GM23338 (cell line): ENCODE measurements around the gene MAPT. TPM values are rescaled to one million over a fixed set of nuclear protein-coding genes. Genes with fewer than 3 reads are reported as not detected.
"Not testable (repeated sequence)": the region's sequence is repeated elsewhere in the genome, so short reads cannot be mapped to it uniquely, and the experiment has no call there.

Source experiments
- ATAC-seq: fragments of 200-7000 bp; cut with Tn5 transposase; 3 replicates; pipeline ENCODE4 v1.9.1; 2020
- DNase-seq: peaks from one replicate; pipeline ENCODE4 v3.0.0-alpha.2; 2015; ENCODE audit warnings: low spot score
- H2AFZ ChIP-seq: fragments of 200-600 bp; sonication (generic); 2 replicates; pipeline ENCODE4 v1.8.0; 2016; ENCODE audit warnings: antibody characterized with exemption, mild to moderate bottlenecking, moderate library complexity
- H3F3A ChIP-seq: fragments of 200-600 bp; sonication (generic); replicated peaks from 2 replicates; pipeline ENCODE4 v1.8.0; 2017; ENCODE audit warnings: antibody characterized with exemption, mixed run types, low read depth
- H3K27ac ChIP-seq: fragments of 200-600 bp; sonication (generic); 2 replicates; pipeline ENCODE4 v1.6.1; 2016; ENCODE audit warnings: low read depth
- H3K27me3 ChIP-seq: fragments of 200-600 bp; sonication (generic); 2 replicates; pipeline ENCODE4 v1.8.0; 2016; ENCODE audit warnings: mild to moderate bottlenecking, mixed run types, moderate library complexity; ENCODE audit not compliant: insufficient read depth
- H3K36me3 ChIP-seq: fragments of 200-600 bp; sonication (generic); 2 replicates; pipeline ENCODE4 v1.8.0; 2016; ENCODE audit warnings: mild to moderate bottlenecking; ENCODE audit not compliant: insufficient read depth
- H3K4me1 ChIP-seq: fragments of 200-600 bp; sonication (generic); 2 replicates; pipeline ENCODE4 v1.8.0; 2016; ENCODE audit warnings: mild to moderate bottlenecking, moderate library complexity; ENCODE audit not compliant: insufficient read depth
- H3K4me2 ChIP-seq: fragments of 200-600 bp; sonication (generic); 2 replicates; pipeline ENCODE4 v1.7.1; 2017; ENCODE audit warnings: mixed run types
- H3K4me3 ChIP-seq: fragments of 200-600 bp; sonication (generic); 2 replicates; pipeline ENCODE4 v1.6.1; 2016; ENCODE audit warnings: mixed run types
- H3K79me2 ChIP-seq: fragments of 200-600 bp; sonication (generic); replicated peaks from 2 replicates; pipeline ENCODE4 v1.8.0; 2017; ENCODE audit warnings: mild to moderate bottlenecking; ENCODE audit not compliant: insufficient read depth
- H3K9me2 ChIP-seq: fragments of 200-600 bp; sonication (generic); 2 replicates; pipeline ENCODE4 v1.8.0; 2017; ENCODE audit not compliant: insufficient read depth
- H4K20me1 ChIP-seq: fragments of 200-600 bp; sonication (generic); replicated peaks from 2 replicates; pipeline ENCODE4 v1.8.0; 2017; ENCODE audit warnings: mild to moderate bottlenecking; ENCODE audit not compliant: insufficient read depth
- H3K27ac Mint-ChIP-seq: 2 replicates; pipeline ENCODE4 v1.8.0; 2020; ENCODE audit warnings: inconsistent platforms, mild to moderate bottlenecking, moderate library complexity, mixed read lengths
- H3K27me3 Mint-ChIP-seq: 3 replicates; pipeline ENCODE4 v1.8.0; 2022; ENCODE audit warnings: low read depth, mild to moderate bottlenecking, moderate library complexity, mixed read lengths, inconsistent platforms; ENCODE audit not compliant: insufficient read depth, poor library complexity
- H3K36me3 Mint-ChIP-seq: 3 replicates; pipeline ENCODE4 v1.8.0; 2021; ENCODE audit warnings: low read depth, mild to moderate bottlenecking, inconsistent platforms, moderate library complexity, mixed read lengths
- H3K4me1 Mint-ChIP-seq: 3 replicates; pipeline ENCODE4 v1.8.0; 2020; ENCODE audit warnings: mild to moderate bottlenecking, inconsistent platforms, mixed read lengths
- H3K4me3 Mint-ChIP-seq: 3 replicates; pipeline ENCODE4 v1.8.0; 2021; ENCODE audit warnings: moderate library complexity, mild to moderate bottlenecking, inconsistent platforms, mixed read lengths
- H3K9me3 Mint-ChIP-seq: 3 replicates; pipeline ENCODE4 v1.8.0; 2020; ENCODE audit warnings: moderate library complexity, mild to moderate bottlenecking, inconsistent platforms, mixed read lengths
- CREB1 ChIP-seq: fragments of 250-450 bp; sonication (Bioruptor Pico); IDR thresholded peaks from 2 replicates; pipeline ENCODE4 v1.5.0; 2020; ENCODE audit warnings: low read depth, mild to moderate bottlenecking, moderate library complexity
- ZNF114 ChIP-seq: fragments of 250-450 bp; sonication (Bioruptor Pico); IDR thresholded peaks from 2 replicates; pipeline ENCODE4 v1.5.0; 2020; ENCODE audit warnings: mild to moderate bottlenecking, moderate library complexity
- polyA plus RNA-seq: library from polyadenylated mRNA; unstranded; fragments of >200 nt; fragmentation: Nextera tagmentation; extraction: Ambion mirVana; gene quantifications from 2 replicates; pipeline ENCODE4 v1.2.1, GENCODE V29; 2016
- total RNA-seq: library from RNA; depleted of rRNA; stranded (reverse); fragments of >200 nt; shearing (Covaris generic); gene quantifications from 2 replicates; pipeline ENCODE4 v1.2.3, GENCODE V29; 2014
- TF ChIP-seq, protein P1 (sequence below): IDR thresholded peaks from one replicate; pipeline ENCODE4 v1.6.1; 2018; ENCODE audit warnings: antibody characterized with exemption; ENCODE audit not compliant: unreplicated experiment
- TF ChIP-seq, protein P2 (sequence below): fragments of 250-450 bp; sonication (Bioruptor Pico); IDR thresholded peaks from 2 replicates; pipeline ENCODE4 v1.5.0; 2020; ENCODE audit warnings: mild to moderate bottlenecking, moderate library complexity

MAPT gene
- total and polyA plus RNA-seq, 2 experiments from 2014 or later = 1.1 to 2.1 TPM

DNA sequence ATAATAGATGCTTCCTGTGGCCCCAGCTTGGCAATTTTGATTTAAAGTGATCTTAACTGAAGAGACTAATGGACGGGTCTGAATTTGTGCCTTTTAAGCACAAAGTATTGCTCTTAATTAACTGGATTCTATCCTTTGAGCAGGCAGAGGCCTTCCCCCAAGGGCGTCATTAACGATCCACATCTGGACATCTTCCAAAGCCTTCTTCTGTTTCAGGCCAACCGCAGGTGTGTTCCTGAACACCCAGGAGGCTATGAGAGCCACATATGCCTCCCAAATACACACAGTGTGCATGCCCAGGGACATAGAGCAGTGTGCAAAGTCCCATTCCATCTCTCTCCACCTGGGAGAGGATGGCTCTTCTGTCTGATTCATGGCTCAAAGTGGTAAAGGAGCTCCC is 42.3 kb downstream of the MAPT start:
- Mint-ChIP-seq H3K27me3 (peaks cover 13% of the 10 kb centered on the region), H3K4me1 (peaks cover 17% of the 10 kb centered on the region), H3K9me3 (no peaks in the 10 kb centered on the region), H3K4me3 (no peak overlapping the region), H3K36me3 (no peaks in the 10 kb centered on the region), H3K27ac (no peak overlapping the region)
- Histone ChIP-seq H3K4me2 (no peak overlapping the region), H2AFZ (no peak overlapping the region), H4K20me1 (no peaks in the 10 kb centered on the region), H3K9me2 (no peaks in the 10 kb centered on the region), H3K27me3 (no peaks in the 10 kb centered on the region), H3K79me2 (no peaks in the 10 kb centered on the region), H3K4me1 (peaks cover 11% of the 10 kb centered on the region), H3F3A (no peaks in the 10 kb centered on the region), H3K4me3 (no peak overlapping the region), H3K36me3 (no peaks in the 10 kb centered on the region), H3K27ac (no peak overlapping the region)
- ATAC-seq (no peak), DNase-seq (no peak)
- TF ChIP-seq, protein P1, sequence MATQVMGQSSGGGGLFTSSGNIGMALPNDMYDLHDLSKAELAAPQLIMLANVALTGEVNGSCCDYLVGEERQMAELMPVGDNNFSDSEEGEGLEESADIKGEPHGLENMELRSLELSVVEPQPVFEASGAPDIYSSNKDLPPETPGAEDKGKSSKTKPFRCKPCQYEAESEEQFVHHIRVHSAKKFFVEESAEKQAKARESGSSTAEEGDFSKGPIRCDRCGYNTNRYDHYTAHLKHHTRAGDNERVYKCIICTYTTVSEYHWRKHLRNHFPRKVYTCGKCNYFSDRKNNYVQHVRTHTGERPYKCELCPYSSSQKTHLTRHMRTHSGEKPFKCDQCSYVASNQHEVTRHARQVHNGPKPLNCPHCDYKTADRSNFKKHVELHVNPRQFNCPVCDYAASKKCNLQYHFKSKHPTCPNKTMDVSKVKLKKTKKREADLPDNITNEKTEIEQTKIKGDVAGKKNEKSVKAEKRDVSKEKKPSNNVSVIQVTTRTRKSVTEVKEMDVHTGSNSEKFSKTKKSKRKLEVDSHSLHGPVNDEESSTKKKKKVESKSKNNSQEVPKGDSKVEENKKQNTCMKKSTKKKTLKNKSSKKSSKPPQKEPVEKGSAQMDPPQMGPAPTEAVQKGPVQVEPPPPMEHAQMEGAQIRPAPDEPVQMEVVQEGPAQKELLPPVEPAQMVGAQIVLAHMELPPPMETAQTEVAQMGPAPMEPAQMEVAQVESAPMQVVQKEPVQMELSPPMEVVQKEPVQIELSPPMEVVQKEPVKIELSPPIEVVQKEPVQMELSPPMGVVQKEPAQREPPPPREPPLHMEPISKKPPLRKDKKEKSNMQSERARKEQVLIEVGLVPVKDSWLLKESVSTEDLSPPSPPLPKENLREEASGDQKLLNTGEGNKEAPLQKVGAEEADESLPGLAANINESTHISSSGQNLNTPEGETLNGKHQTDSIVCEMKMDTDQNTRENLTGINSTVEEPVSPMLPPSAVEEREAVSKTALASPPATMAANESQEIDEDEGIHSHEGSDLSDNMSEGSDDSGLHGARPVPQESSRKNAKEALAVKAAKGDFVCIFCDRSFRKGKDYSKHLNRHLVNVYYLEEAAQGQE = no peak
- TF ChIP-seq, protein P2, sequence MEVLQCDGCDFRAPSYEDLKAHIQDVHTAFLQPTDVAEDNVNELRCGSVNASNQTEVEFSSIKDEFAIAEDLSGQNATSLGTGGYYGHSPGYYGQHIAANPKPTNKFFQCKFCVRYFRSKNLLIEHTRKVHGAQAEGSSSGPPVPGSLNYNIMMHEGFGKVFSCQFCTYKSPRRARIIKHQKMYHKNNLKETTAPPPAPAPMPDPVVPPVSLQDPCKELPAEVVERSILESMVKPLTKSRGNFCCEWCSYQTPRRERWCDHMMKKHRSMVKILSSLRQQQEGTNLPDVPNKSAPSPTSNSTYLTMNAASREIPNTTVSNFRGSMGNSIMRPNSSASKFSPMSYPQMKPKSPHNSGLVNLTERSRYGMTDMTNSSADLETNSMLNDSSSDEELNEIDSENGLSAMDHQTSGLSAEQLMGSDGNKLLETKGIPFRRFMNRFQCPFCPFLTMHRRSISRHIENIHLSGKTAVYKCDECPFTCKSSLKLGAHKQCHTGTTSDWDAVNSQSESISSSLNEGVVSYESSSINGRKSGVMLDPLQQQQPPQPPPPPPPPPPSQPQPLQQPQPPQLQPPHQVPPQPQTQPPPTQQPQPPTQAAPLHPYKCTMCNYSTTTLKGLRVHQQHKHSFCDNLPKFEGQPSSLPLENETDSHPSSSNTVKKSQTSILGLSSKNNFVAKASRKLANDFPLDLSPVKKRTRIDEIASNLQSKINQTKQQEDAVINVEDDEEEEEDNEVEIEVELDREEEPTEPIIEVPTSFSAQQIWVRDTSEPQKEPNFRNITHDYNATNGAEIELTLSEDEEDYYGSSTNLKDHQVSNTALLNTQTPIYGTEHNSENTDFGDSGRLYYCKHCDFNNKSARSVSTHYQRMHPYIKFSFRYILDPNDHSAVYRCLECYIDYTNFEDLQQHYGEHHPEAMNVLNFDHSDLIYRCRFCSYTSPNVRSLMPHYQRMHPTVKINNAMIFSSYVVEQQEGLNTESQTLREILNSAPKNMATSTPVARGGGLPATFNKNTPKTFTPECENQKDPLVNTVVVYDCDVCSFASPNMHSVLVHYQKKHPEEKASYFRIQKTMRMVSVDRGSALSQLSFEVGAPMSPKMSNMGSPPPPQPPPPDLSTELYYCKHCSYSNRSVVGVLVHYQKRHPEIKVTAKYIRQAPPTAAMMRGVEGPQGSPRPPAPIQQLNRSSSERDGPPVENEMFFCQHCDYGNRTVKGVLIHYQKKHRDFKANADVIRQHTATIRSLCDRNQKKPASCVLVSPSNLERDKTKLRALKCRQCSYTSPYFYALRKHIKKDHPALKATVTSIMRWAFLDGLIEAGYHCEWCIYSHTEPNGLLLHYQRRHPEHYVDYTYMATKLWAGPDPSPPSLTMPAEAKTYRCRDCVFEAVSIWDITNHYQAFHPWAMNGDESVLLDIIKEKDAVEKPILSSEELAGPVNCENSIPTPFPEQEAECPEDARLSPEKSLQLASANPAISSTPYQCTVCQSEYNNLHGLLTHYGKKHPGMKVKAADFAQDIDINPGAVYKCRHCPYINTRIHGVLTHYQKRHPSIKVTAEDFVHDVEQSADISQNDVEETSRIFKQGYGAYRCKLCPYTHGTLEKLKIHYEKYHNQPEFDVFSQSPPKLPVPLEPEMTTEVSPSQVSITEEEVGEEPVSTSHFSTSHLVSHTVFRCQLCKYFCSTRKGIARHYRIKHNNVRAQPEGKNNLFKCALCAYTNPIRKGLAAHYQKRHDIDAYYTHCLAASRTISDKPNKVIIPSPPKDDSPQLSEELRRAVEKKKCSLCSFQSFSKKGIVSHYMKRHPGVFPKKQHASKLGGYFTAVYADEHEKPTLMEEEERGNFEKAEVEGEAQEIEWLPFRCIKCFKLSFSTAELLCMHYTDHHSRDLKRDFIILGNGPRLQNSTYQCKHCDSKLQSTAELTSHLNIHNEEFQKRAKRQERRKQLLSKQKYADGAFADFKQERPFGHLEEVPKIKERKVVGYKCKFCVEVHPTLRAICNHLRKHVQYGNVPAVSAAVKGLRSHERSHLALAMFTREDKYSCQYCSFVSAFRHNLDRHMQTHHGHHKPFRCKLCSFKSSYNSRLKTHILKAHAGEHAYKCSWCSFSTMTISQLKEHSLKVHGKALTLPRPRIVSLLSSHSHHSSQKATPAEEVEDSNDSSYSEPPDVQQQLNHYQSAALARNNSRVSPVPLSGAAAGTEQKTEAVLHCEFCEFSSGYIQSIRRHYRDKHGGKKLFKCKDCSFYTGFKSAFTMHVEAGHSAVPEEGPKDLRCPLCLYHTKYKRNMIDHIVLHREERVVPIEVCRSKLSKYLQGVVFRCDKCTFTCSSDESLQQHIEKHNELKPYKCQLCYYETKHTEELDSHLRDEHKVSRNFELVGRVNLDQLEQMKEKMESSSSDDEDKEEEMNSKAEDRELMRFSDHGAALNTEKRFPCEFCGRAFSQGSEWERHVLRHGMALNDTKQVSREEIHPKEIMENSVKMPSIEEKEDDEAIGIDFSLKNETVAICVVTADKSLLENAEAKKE (CRISPR knock-in tag) = no peak
- TF ChIP-seq ZNF114 (CRISPR knock-in tag) (no peak), CREB1 (CRISPR knock-in tag) (no peak)

DNA sequence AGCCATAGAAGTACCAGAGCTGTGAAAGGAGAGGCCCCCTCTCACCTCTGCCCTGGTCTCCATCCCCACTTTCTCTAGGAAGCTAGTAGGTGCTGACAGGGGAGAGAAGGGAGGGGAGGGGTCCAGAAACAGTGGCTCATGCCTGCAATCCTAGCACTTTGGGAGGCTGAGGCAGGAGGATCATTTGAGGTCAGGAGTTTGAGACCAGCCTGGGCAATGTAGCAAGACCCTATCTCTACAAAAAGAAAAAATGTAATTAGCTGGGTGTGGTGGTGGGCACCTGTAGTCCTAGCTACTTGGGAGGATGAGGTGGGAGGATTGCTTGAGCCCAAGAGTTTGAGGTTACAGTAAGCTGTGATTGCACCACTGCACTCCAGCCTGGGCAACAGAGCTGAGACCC is 42.8 kb downstream of the MAPT start:
- peaks cover 11% of the 10 kb centered on the region for H3K27me3 Mint-ChIP-seq
- not testable (repeated sequence) for ATAC-seq

More for the DNA sequence above, 42.8 kb downstream of the MAPT start:
- H3K4me2 ChIP-seq, H3K27ac Mint-ChIP-seq, H4K20me1 ChIP-seq, H3K9me3 Mint-ChIP-seq, H3K4me3 Mint-ChIP-seq, H3K36me3 ChIP-seq, H3F3A ChIP-seq, H3K79me2 ChIP-seq, H3K36me3 Mint-ChIP-seq, H3K9me2 ChIP-seq, H3K27me3 ChIP-seq, DNase-seq, H3K27ac ChIP-seq, H2AFZ ChIP-seq, H3K4me3 ChIP-seq: not testable (repeated sequence)
- peaks cover 21% of the 10 kb centered on the region for H3K4me1 Mint-ChIP-seq
- peaks cover 17% of the 10 kb centered on the region for H3K4me1 ChIP-seq
